Endothelial cell of umbilical vein (primary cell): Measurements from ENCODE around the gene SLC35G4.

Source experiments
- EZH2 ChIP-seq: IDR thresholded peaks from 2 replicates; pipeline ENCODE4 v1.6.1; 2012; ENCODE audit warnings: borderline replicate concordance, low read depth, mild to moderate bottlenecking, moderate library complexity, low read length, inconsistent platforms; ENCODE audit not compliant: severe bottlenecking
- FOS ChIP-seq: IDR thresholded peaks from 2 replicates; pipeline ENCODE4 v1.6.1; 2011; ENCODE audit warnings: mild to moderate bottlenecking, low read length, moderate library complexity, borderline replicate concordance; ENCODE audit not compliant: insufficient read depth
- GATA2 ChIP-seq: IDR thresholded peaks from 2 replicates; pipeline ENCODE4 v1.7.0; 2011; ENCODE audit warnings: low read depth, mild to moderate bottlenecking, moderate library complexity, mixed read lengths, low read length; ENCODE audit not compliant: insufficient read length, insufficient read depth
- JUN ChIP-seq: IDR thresholded peaks from 2 replicates; pipeline ENCODE4 v1.6.1; 2011; ENCODE audit warnings: borderline replicate concordance, low read depth; ENCODE audit not compliant: insufficient read length, insufficient read depth
- MYC ChIP-seq: IDR thresholded peaks from one replicate; pipeline ENCODE4 v1.6.1; 2011; ENCODE audit warnings: mild to moderate bottlenecking, low read depth, low read length
- POLR2A ChIP-seq: IDR thresholded peaks from 2 replicates; pipeline ENCODE4 v1.6.1; 2012; ENCODE audit warnings: low read depth, mild to moderate bottlenecking, control low read depth, low read length
- POLR2AphosphoS5 ChIP-seq: IDR thresholded peaks from 2 replicates; pipeline ENCODE4 v1.6.1; 2012; ENCODE audit warnings: low read depth, mild to moderate bottlenecking, control low read depth, low read length, moderate library complexity; ENCODE audit not compliant: insufficient read depth
- TF ChIP-seq, protein P1 (sequence below), 2 donors: IDR thresholded peaks; 1 replicate in 1 of 2; 2 replicates in 1 of 2; pipeline ENCODE4 v1.5.1; 2011; ENCODE audit warnings: low read length in 2 of 2, mild to moderate bottlenecking in 2 of 2, moderate library complexity in 2 of 2, control low read depth in 1 of 2, inconsistent platforms in 1 of 2, low read depth in 1 of 2; ENCODE audit not compliant: insufficient read depth in 1 of 2; ENCODE audit errors: extremely low read depth in 1 of 2
- TF ChIP-seq, protein P2 (sequence below): IDR thresholded peaks from 2 replicates; pipeline ENCODE4 v1.6.1; 2011; ENCODE audit not compliant: insufficient read depth, insufficient read length

DNA sequence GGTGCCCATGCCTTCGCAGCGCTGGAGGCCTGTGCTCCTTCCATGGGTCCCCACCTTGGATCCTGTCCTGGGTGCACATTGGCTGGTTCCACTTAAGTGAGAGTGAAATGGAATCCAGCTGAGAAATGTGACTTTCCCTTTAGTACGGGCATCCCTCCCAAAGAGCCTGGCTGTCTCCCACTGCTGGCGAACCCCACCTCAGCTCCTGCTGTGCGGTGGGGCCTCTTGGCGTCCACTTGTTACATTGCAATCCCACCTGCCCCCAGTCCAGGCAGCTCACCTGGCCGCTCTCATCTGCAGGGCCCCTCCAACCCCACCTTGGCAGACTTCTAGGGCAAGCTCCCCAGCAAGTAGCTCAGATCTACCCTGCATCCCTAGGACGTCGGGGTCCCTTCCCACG is 44.1 kb downstream of the SLC35G4 start:
- TF ChIP-seq EZH2 (no peak), MYC (no peak), POLR2A (no peak), POLR2AphosphoS5 (no peak), GATA2 (no peak), JUN (no peak), FOS (no peak)
- TF ChIP-seq, protein P1, sequence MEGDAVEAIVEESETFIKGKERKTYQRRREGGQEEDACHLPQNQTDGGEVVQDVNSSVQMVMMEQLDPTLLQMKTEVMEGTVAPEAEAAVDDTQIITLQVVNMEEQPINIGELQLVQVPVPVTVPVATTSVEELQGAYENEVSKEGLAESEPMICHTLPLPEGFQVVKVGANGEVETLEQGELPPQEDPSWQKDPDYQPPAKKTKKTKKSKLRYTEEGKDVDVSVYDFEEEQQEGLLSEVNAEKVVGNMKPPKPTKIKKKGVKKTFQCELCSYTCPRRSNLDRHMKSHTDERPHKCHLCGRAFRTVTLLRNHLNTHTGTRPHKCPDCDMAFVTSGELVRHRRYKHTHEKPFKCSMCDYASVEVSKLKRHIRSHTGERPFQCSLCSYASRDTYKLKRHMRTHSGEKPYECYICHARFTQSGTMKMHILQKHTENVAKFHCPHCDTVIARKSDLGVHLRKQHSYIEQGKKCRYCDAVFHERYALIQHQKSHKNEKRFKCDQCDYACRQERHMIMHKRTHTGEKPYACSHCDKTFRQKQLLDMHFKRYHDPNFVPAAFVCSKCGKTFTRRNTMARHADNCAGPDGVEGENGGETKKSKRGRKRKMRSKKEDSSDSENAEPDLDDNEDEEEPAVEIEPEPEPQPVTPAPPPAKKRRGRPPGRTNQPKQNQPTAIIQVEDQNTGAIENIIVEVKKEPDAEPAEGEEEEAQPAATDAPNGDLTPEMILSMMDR (IDR thresholded peaks at IDR 0.05; ENCODE audit: extremely low read depth in 1 of 2, insufficient read depth in 1 of 2, low read depth in 1 of 2, low read length in 2 of 2) = no peak
- TF ChIP-seq, protein P2, sequence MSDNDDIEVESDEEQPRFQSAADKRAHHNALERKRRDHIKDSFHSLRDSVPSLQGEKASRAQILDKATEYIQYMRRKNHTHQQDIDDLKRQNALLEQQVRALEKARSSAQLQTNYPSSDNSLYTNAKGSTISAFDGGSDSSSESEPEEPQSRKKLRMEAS = no peak
